AG09309 (cell line): Measurements from ENCODE around the gene WARS2.

Experiments
- DNase-seq: peaks from one replicate; pipeline ENCODE4 v3.0.0-alpha.2; 2010; ENCODE audit warnings: low read depth
- H3K4me3 ChIP-seq: 2 replicates; pipeline ENCODE4 v1.5.1; 2011; ENCODE audit warnings: mild to moderate bottlenecking, low read depth, low read length, moderate library complexity; ENCODE audit not compliant: control insufficient read depth
- CTCF ChIP-seq: IDR thresholded peaks from 2 replicates; pipeline ENCODE4 v1.5.1; 2011; ENCODE audit warnings: mild to moderate bottlenecking, low read depth, low read length, inconsistent platforms; ENCODE audit not compliant: insufficient read depth, control insufficient read depth; ENCODE audit errors: missing control alignments

WARS2 gene

GRCh38 chr1:119116725-119117124 lies 23.7 kb downstream of the WARS2 start:
- no peak overlapping the region for H3K4me3 ChIP-seq
- TF ChIP-seq CTCF, result no peak
- DNase-seq, result no peak

DNA sequence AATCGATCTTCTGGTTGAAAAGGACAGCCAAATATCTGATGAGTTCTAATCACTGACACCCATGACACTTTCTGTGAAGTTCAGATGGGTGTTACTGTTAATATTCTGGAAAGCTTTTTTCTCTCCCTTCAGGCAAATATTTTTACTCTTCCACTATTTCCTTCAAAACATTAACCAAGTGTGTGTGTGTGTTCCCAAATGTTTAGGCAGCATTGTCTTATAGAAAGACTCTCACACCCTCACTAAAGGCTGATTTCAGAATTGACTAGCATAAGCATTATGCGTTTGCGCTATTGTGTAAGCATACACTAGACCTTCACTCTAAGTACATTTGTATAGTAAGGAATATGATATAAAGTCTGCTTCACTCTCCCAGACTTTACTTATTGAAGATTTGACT lies 24.7 kb downstream of the WARS2 start:
- TF ChIP-seq CTCF, result no peak
- H3K4me3 ChIP-seq, result no peak overlapping the region
- no peak for DNase-seq

DNA sequence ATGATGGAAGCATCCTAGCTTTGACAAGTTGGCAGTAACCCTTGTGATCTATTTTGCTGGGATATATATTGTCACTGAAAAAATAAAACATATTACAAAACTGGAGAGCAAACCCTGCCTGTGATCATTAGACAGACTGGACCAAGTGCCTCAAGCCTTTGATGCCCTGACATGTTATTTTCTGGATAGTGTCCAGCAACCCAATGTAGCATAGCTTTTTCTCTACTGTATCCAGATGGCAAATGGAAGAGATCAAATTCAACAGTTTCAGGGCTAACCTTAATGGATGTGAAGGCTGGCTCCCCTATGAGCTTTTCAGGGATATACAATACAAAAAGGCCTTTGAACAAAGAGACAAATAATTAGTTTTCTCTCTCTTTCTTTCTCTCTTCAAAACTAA lies 25.1 kb downstream of the WARS2 start:
- no peak for TF ChIP-seq CTCF
- no peak overlapping the region for H3K4me3 ChIP-seq
- no peak for DNase-seq

GRCh38 chr1:119114786-119115185 lies 25.7 kb downstream of the WARS2 start:
- no peak overlapping the region for H3K4me3 ChIP-seq
- no peak for DNase-seq
- TF ChIP-seq CTCF, result no peak

GRCh38 chr1:119112791-119113190 lies 27.7 kb downstream of the WARS2 start:
- no peak for DNase-seq
- no peak overlapping the region for H3K4me3 ChIP-seq
- no peak for TF ChIP-seq CTCF

DNA sequence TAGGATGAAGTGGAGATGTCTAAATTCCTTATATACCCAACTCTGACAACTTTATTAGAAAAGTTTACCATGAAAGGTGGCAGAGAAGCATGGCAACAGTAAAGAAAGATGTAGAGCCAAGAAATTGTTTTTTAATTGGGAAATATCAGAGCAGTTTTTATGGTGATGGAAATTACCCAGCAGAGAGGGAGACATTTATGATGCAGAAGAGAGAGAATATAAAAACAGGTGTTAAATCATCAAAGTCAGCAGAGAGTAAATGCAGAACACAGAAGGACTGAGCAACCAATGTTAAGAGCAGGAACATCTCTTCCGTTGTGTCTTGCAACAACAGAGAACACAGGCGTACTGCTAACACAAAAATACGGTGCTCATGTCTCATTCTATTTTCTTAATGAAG lies 28.2 kb downstream of the WARS2 start:
- TF ChIP-seq CTCF, result no peak
- no peak overlapping the region for H3K4me3 ChIP-seq
- DNase-seq, result no peak

DNA sequence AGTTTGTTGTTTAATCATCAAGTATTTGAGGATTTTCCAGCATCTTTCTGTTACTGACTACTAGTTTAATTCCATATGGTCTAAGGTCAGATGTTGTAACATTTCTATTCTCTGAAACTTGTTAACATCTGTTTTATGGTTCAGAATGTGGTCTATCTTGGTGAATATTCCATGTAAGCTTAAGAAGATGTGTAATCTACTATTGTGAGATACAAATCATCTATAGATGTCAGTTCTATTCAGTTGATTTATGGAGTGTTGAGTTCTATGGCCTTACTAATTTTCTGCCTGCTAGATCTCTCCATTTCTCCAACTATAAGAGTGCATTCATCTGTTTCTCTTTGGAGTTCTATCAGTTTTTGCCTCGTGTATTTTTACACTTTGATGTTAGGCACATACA lies 31.5 kb downstream of the WARS2 start:
- TF ChIP-seq CTCF, result no peak
- DNase-seq, result no peak
- H3K4me3 ChIP-seq, result no peak overlapping the region
